Mesendoderm (in vitro differentiated cells): Measurements from ENCODE around the gene SAMD11.
A peak's percentile ranks its signal among the peaks of the same experiment; 100 is the strongest.

ENCODE experiments used
- DNase-seq: peaks from one replicate; pipeline ENCODE4 v3.0.0; 2013
- H2AK5ac ChIP-seq: 2 replicates; pipeline ENCODE4 v1.6.1; 2013; ENCODE audit warnings: low read length, inconsistent platforms
- H2BK120ac ChIP-seq: 2 replicates; pipeline ENCODE4 v1.6.1; 2013; ENCODE audit warnings: low read depth, mild to moderate bottlenecking, low read length, moderate library complexity, mixed read lengths
- H2BK15ac ChIP-seq: replicated peaks from 2 replicates; pipeline ENCODE4 v1.6.1; 2013; ENCODE audit warnings: low read depth, mild to moderate bottlenecking, moderate library complexity
- H2BK5ac ChIP-seq: 2 replicates; pipeline ENCODE4 v1.6.1; 2013; ENCODE audit warnings: low read length, inconsistent platforms
- H3K18ac ChIP-seq: 2 replicates; pipeline ENCODE4 v1.6.1; 2013; ENCODE audit warnings: mild to moderate bottlenecking, low read length, mixed read lengths
- H3K23ac ChIP-seq: one replicate; pipeline ENCODE4 v1.6.1; 2013; ENCODE audit warnings: low read length
- H3K27ac ChIP-seq: 2 replicates; pipeline ENCODE4 v1.5.1; 2013; ENCODE audit warnings: low read depth, mild to moderate bottlenecking, inconsistent platforms, low read length, moderate library complexity
- H3K27me3 ChIP-seq: 2 replicates; pipeline ENCODE4 v1.6.1; 2013; ENCODE audit warnings: low read length, control low read depth, mild to moderate bottlenecking, inconsistent platforms; ENCODE audit not compliant: insufficient read depth, poor library complexity
- H3K36me3 ChIP-seq: 2 replicates; pipeline ENCODE4 v1.6.1; 2013; ENCODE audit warnings: low read length, inconsistent platforms; ENCODE audit not compliant: control insufficient read depth, insufficient read depth
- H3K4ac ChIP-seq: one replicate; pipeline ENCODE4 v1.6.1; 2013; ENCODE audit warnings: low read depth, mild to moderate bottlenecking, low read length, moderate library complexity
- H3K4me1 ChIP-seq: 2 replicates; pipeline ENCODE4 v1.6.1; 2013; ENCODE audit warnings: low read depth, low read length, inconsistent platforms; ENCODE audit not compliant: control insufficient read depth
- H3K4me2 ChIP-seq: 2 replicates; pipeline ENCODE4 v1.6.1; 2013; ENCODE audit warnings: low read length
- H3K4me3 ChIP-seq: 2 replicates; pipeline ENCODE4 v1.5.1; 2013; ENCODE audit warnings: mild to moderate bottlenecking, low read length
- H3K56ac ChIP-seq: one replicate; pipeline ENCODE4 v1.6.1; 2013; ENCODE audit warnings: low read length
- H3K79me1 ChIP-seq: 2 replicates; pipeline ENCODE4 v1.6.1; 2013; ENCODE audit warnings: low read length, inconsistent platforms
- H3K79me2 ChIP-seq: 2 replicates; pipeline ENCODE4 v1.6.1; 2013; ENCODE audit warnings: mild to moderate bottlenecking, low read length; ENCODE audit not compliant: control insufficient read depth, insufficient read depth
- H3K9ac ChIP-seq: 2 replicates; pipeline ENCODE4 v1.6.1; 2013; ENCODE audit warnings: low read length, inconsistent platforms
- H4K5ac ChIP-seq: one replicate; pipeline ENCODE4 v1.6.1; 2013; ENCODE audit warnings: low read length
- H4K8ac ChIP-seq: one replicate; pipeline ENCODE4 v1.6.1; 2013; ENCODE audit warnings: low read depth, mild to moderate bottlenecking, control low read depth, low read length, moderate library complexity
- WGBS: extraction: QIAGEN DNeasy Blood & Tissue Kit; methylation state at CpG from one replicate; pipeline ENCODE4 v1.1.7; 2013; ENCODE audit warnings: low lambda C conversion rate, missing lambda C conversion rate; ENCODE audit not compliant: insufficient coverage; ENCODE audit errors: extremely low coverage; 5-methylcytosine and 5-hydroxymethylcytosine counted together

The SAMD11 gene

GRCh38 chr1:918353-918752 is 5.4 kb upstream of the SAMD11 start:
- Histone ChIP-seq H2BK15ac (no peak overlapping the region), H2BK5ac (no peak overlapping the region), H3K79me1 (peaks cover 4% of the 10 kb centered on the region), H3K56ac (no peak overlapping the region), H3K4me2 (no peak overlapping the region), H4K8ac (no peak overlapping the region), H3K4ac (no peak overlapping the region), H2BK120ac (no peak overlapping the region), H3K9ac (no peak overlapping the region), H3K18ac (no peak overlapping the region), H3K4me3 (no peak overlapping the region), H3K23ac (no peak overlapping the region), H3K27me3 (no peaks in the 10 kb centered on the region), H2AK5ac (no peak overlapping the region), H3K36me3 (peaks cover 1% of the 10 kb centered on the region), H3K79me2 (no peaks in the 10 kb centered on the region), H3K4me1 (peaks cover 8% of the 10 kb centered on the region), H4K5ac (no peak overlapping the region), H3K27ac (no peak overlapping the region)
- WGBS: no CpG with 5 or more reads among the region's 15 CpGs
- DNase-seq: no peak

- Histone ChIP-seq H3K27ac (no peak overlapping the region), H3K9ac (no peak overlapping the region), H3K79me1 (peaks cover 4% of the 10 kb centered on the region), H2BK5ac (no peak overlapping the region), H2BK120ac (no peak overlapping the region), H3K27me3 (no peaks in the 10 kb centered on the region), H3K36me3 (peaks cover 1% of the 10 kb centered on the region), H2AK5ac (no peak overlapping the region), H3K18ac (no peak overlapping the region), H4K5ac (no peak overlapping the region), H3K4me1 (peaks cover 8% of the 10 kb centered on the region), H3K4ac (no peak overlapping the region), H3K79me2 (no peaks in the 10 kb centered on the region), H3K4me3 (no peak overlapping the region), H3K4me2 (no peak overlapping the region), H3K23ac (no peak overlapping the region), H3K56ac (no peak overlapping the region), H4K8ac (no peak overlapping the region), H2BK15ac (no peak overlapping the region)
- WGBS: no CpG with 5 or more reads among the region's 6 CpGs
- DNase-seq: no peak
Observed at GRCh38 chr1:918843-919242, 4.9 kb upstream of the SAMD11 start.

GRCh38 chr1:919271-919872 is 4.4 kb upstream of the SAMD11 start:
- Histone ChIP-seq H2AK5ac (no peak overlapping the region), H2BK15ac (no peak overlapping the region), H3K79me1 (peaks cover 4% of the 10 kb centered on the region), H3K4me2 (no peak overlapping the region), H2BK120ac (no peak overlapping the region), H3K36me3 (peaks cover 1% of the 10 kb centered on the region), H2BK5ac (no peak overlapping the region), H3K56ac (peak overlapping the region; percentile 25), H3K18ac (no peak overlapping the region), H3K4me3 (no peak overlapping the region), H3K23ac (no peak overlapping the region), H3K79me2 (no peaks in the 10 kb centered on the region), H4K5ac (no peak overlapping the region), H3K27me3 (no peaks in the 10 kb centered on the region), H4K8ac (no peak overlapping the region), H3K4me1 (peaks cover 8% of the 10 kb centered on the region), H3K4ac (no peak overlapping the region), H3K27ac (no peak overlapping the region), H3K9ac (no peak overlapping the region)
- WGBS: no CpG with 5 or more reads among the region's 29 CpGs
- DNase-seq: no peak

- H4K5ac ChIP-seq: no peak overlapping the region
- peaks cover 4% of the 10 kb centered on the region for H3K79me1 ChIP-seq
- peak overlapping the region; percentile 42 for H3K9ac ChIP-seq
- no peaks in the 10 kb centered on the region for H3K27me3 ChIP-seq
- no peak overlapping the region for H3K4ac ChIP-seq
- no peak overlapping the region for H2BK120ac ChIP-seq
- peaks cover 8% of the 10 kb centered on the region for H3K4me1 ChIP-seq
- no peak overlapping the region for H3K27ac ChIP-seq
- H4K8ac ChIP-seq: no peak overlapping the region
- peaks cover 1% of the 10 kb centered on the region for H3K36me3 ChIP-seq
- peak overlapping the region; percentile 64 for H3K56ac ChIP-seq
- no peak overlapping the region for H3K4me3 ChIP-seq
- H2AK5ac ChIP-seq: peak overlapping the region; percentile 92
- H3K23ac ChIP-seq: no peak overlapping the region
- no peak overlapping the region for H2BK5ac ChIP-seq
- no peaks in the 10 kb centered on the region for H3K79me2 ChIP-seq
- no peak overlapping the region for H2BK15ac ChIP-seq
- WGBS: no CpG with 5 or more reads among the region's 23 CpGs
- no peak overlapping the region for H3K18ac ChIP-seq
- DNase-seq: no peak
- no peak overlapping the region for H3K4me2 ChIP-seq
Observed at GRCh38 chr1:920010-920409, 3.7 kb upstream of the SAMD11 start.

GRCh38 chr1:920521-920920 is 3.2 kb upstream of the SAMD11 start:
- peaks cover 8% of the 10 kb centered on the region for H3K4me1 ChIP-seq
- peak overlapping the region; percentile 92 for H2AK5ac ChIP-seq
- no peak overlapping the region for H4K5ac ChIP-seq
- H3K4me3 ChIP-seq: no peak overlapping the region
- no CpG with 5 or more reads among the region's 13 CpGs for WGBS
- no peak overlapping the region for H3K4me2 ChIP-seq
- H4K8ac ChIP-seq: no peak overlapping the region
- no peak overlapping the region for H2BK15ac ChIP-seq
- peak overlapping the region; percentile 41 for H2BK5ac ChIP-seq
- H3K27me3 ChIP-seq: no peaks in the 10 kb centered on the region
- peak overlapping the region; percentile 64 for H3K56ac ChIP-seq
- DNase-seq: no peak
- H3K9ac ChIP-seq: peak overlapping the region; percentile 42
- no peak overlapping the region for H2BK120ac ChIP-seq
- H3K18ac ChIP-seq: no peak overlapping the region
- H3K4ac ChIP-seq: no peak overlapping the region
- H3K79me1 ChIP-seq: peaks cover 4% of the 10 kb centered on the region
- no peak overlapping the region for H3K27ac ChIP-seq
- H3K79me2 ChIP-seq: no peaks in the 10 kb centered on the region
- H3K23ac ChIP-seq: no peak overlapping the region
- peaks cover 1% of the 10 kb centered on the region for H3K36me3 ChIP-seq
